Inflammatory macrophage treated with lipopolysaccharide for 1 hour (primary cell): ENCODE data around the gene DCTN3.

Experiments
- DNase-seq, 2 donors: peaks; one replicate each; pipeline ENCODE4 v3.0.0-alpha.2; 2020 to 2022

DCTN3 gene

GRCh38 chr9:34615132-34615531 is 5.2 kb downstream of the DCTN3 start:
- no peak for DNase-seq

GRCh38 chr9:34612788-34613390 is 7.4 kb downstream of the DCTN3 start:
- peak; percentile 79 to 93 for DNase-seq

GRCh38 chr9:34611811-34612787 is 8.2 kb downstream of the DCTN3 start, which contains the start of gene RPP25L:
RPP25L (minus strand) TSS chr9:34612097; CDS start chr9:34611296, 801 bp downstream.
- peak; percentile 95 to 98 for DNase-seq

DNA sequence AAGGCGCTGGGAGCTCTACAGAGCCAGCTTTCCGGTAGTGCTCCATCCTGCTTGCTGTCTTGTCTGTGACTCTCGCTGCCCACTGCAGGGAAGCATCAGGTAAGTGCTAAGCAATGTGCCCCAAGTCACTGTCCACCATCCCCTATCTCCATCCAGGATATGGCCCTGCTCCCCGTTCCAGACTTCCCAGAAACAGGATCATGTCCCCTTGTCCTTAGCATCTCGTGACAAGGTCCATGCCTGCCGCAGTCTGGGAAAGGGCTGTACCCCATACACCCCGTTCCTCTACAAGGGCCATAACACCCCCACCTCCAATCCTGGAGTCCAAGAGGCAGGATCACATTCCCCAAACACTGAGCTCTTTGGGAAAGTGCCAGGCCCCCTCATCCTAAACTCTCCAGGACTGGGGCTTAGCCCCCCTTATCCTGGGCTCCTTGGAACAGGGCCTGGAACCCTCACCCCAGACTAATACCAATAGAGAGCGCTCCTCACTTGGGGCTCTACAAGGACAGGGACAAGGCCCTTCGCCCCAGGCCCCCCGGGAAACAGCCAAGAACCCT is 9.0 kb downstream of the DCTN3 start:
- DNase-seq = no peak

DNA sequence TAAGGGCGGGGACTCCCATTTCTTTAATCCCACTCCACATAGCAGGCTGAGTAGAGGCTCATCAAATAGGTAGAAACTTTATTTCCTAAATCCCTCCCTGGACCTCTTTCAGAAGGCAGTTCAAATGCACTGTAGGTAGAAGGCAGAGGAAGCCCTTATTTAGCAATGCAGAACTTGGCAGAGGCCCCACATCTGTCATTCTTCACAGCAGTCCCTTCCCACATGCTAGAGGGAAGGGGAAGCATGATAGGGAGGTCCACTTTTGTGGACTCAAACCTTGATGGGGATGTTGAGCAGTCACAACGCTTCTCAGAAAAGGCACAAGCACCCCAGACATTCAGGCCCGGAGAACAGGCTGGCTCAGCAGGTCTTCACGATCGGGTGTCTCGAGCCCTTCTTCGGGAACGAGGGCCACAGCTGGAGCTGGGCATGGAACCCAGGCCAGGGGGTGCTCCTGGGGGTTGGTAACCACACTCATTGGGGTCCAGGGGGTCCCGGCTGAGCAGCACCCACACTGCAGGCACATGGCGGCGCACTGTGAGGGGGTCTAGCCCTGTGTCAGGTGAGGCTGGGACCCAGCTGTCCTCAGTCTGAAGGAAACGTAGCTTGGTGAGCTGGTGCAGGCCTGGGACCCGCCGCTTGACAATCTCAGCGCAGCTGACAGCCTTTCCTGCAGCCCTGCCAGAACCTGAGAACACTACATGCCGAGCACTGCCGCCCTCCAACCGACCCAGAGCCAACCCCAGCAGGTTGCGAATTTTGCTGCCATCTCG is 9.7 kb downstream of the DCTN3 start:
- DNase-seq = peak; percentile 14 to 29

- no peak for DNase-seq
These were observed 13.0 kb downstream of the DCTN3 start for GRCh38 chr9:34607331-34607730.

GRCh38 chr9:34606905-34607304 is 13.4 kb downstream of the DCTN3 start:
- no peak for DNase-seq

DNA sequence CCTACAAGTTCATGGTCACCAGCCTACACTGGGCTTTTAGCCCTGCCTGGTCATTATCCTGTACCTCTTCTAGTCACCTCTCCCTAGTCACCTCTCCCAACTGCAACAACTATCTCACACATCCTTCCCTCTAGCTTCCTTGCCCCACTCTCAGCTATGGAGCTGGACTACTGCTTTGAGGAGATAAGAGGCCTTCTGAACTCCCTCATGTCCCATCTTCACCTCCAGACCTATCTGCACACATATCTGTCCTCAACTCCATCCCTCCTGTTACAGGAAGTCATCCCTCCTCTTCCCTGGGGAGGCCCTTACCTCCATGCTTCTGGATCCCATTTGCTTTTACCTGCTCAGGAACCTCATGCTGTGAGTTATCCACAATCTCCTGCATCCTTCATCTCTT is 14.1 kb downstream of the DCTN3 start:
- DNase-seq = no peak

DNA sequence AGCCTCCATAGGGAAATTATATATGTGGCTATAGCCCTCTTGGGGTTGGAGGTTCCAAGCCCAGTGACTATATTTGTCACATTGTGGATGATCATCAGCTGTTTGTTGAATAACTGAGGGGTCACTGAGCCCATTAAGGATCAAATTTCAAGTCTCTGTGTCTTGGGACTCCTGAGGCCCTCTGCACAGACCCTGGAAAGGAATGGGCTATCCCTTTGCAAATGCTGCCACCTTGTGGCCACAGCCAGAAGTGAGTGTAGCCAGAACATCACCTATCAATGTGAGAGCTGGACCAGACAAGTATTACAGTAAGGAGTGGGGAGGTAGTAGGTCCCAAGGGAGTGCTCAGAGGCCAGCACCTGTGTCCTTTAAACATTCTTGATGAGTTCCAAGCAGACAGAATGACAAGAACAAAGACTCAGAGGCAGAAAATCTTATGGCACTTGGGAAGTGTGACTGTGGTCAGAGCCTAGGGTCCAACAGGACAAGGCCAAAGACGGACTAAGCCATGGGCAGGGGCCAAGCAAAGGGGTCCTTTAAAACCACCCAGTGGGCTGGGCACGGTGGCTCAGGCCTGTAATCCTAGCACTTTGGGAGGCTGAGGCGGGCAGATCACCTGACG is 16.6 kb downstream of the DCTN3 start:
- DNase-seq = peak; percentile 53 to 90

DNA sequence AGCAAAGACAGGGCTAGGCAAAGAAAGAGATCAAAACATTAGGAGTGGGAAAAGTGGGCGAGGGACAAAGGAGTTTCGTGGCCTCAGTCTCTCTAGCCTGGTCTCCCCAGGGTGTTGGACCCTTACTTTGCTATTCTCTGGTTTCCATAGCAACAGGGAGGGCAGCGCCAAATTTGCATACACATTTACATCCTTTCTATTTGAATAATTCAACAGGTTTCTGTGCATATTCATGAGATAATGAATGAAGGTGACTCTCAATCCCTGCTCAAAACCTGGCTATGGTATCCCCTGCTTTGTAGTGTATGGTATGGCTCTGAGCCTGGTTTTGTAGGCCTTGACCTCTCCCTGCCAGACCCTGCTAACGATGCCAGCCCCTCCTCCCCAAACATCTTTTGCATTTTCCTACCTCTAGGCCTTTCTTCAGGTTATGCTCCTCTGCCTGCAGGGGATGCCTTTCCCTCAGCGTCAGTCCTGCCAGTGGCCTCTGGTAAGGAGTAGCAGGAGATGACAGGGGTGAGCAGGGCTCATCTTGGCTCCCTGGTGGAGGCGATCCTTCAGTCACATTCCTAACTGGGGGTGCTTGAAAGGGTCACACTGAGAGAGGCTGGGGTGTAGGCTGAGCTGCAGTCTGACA is 18.2 kb downstream of the DCTN3 start:
- DNase-seq = no peak

DNA sequence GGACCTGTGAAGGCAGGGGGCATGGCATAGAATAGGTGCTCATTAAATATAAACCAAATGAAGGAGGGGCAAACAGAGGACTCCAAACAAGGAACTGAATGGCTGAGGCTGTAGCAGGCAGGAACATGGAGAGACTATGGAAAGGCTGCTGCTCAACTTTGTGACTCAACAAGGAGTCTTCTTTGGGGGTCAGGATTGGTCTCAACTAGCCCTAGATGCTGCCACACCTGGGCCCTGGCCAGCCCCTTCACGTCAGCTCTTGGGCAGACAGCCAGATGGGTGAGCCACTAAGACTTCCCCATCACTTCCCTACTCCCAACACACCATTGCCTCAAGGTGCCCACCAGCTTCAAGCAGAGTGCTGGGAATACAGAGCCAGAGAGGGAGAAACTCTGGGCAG is 19.4 kb downstream of the DCTN3 start:
- no peak for DNase-seq

GRCh38 chr9:34599546-34599945 is 20.7 kb downstream of the DCTN3 start:
- DNase-seq = no peak

GRCh38 chr9:34594177-34594576 is 26.1 kb downstream of the DCTN3 start:
- DNase-seq = no peak

GRCh38 chr9:34592895-34593601 is 27.2 kb downstream of the DCTN3 start:
- DNase-seq = peak in 1 of 2 donors; percentile 35

DNA sequence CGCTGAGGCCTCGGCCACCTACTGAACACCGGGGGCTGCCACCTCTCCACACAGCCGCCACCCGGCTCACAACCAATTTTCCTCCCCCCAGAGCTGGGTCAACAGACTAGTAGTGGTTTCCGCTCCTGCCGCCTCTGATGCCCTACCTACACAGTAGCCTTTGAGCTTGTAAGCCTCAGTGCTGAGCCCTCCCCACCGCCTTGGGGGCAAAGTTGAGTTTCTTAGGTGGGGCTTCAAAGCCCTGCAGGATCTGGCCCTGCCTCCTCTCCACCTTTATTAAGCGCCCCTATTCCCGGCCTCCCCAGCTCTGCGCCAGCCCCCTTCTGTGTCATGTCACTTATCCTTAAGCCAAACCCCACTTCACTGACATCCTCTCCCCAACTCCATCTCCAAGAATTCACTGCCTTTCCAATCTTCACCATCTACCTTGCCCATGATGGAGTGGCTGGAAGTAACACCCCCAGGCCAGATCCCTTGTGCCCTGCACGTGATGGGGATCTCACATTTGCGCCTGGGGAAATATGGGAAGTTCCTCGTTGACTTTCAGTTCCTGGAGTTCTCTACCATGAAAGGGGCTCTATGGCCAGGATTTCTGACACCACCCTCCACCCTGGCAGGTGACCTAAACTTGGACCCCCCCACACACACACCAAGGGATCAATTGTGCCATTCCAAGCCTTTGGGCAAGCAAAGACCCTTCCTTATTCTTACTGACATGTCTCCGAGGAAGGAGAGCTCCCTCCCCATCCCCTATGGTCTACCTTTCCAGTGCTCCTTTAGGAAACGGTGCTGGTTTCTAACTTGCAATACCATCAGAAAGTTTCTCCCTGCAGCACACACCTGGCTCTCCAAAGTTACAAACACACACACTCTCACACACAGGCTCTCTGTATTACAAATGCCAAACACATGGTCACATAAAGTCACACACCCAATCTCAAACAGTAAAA is 28.1 kb downstream of the DCTN3 start:
- peak; percentile 52 to 57 for DNase-seq

- peak; percentile 65 to 91 for DNase-seq
These were observed 28.9 kb downstream of the DCTN3 start for GRCh38 chr9:34591248-34591916.

GRCh38 chr9:34590381-34591247 is 29.7 kb downstream of the DCTN3 start:
- peak; percentile 19 to 47 for DNase-seq

DNA sequence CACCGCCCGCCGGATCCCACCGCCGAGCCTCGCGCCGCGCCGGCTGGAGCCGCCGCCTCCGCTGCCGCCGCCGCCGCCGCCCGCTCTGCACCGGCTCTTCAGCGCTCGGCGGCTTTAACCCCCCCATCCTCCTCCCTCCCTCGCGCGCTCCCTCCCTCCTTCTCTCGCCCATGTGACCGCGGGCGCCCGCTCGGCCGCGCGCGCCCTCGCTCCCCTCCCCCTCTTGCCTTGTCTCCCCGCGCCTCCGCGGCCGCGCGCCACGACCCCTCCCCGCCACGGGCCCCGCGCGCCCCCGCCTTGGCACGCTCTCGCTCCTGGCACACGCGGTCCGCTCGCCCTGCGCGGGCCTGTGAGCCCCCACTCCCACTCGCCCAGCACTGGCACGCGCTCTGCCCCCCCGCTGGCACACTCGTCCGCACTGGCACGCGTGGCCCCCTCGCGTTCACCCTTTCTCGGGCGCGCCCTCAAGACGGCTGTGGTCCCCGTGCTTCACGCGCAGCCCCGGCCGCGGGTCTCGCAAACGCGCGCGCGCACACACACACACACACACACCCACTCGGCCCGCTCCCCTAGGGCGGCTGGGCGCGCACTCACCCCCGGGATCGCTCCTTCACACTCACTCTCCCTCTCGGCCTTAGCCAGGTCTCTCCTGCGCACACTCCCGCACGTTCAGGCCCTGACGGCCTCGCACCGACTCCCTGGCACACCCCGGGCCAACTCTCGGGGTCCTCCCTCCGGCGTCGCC is 30.5 kb downstream of the DCTN3 start, which contains the start of gene CNTFR:
Gene CNTFR, minus strand, starts transcription at position 89 of the 745 bp plus-strand sequence. CDS start 20,743 bp downstream, outside the sequence.
- no peak for DNase-seq
